HPDE6-E6E7 (cell line): ENCODE measurements around the gene UFSP1.

ENCODE experiments used
- DNase-seq: peaks from one replicate; pipeline ENCODE4 v3.0.0; 2011; ENCODE audit warnings: missing footprints; ENCODE audit errors: extremely low spot score

The UFSP1 gene

DNA sequence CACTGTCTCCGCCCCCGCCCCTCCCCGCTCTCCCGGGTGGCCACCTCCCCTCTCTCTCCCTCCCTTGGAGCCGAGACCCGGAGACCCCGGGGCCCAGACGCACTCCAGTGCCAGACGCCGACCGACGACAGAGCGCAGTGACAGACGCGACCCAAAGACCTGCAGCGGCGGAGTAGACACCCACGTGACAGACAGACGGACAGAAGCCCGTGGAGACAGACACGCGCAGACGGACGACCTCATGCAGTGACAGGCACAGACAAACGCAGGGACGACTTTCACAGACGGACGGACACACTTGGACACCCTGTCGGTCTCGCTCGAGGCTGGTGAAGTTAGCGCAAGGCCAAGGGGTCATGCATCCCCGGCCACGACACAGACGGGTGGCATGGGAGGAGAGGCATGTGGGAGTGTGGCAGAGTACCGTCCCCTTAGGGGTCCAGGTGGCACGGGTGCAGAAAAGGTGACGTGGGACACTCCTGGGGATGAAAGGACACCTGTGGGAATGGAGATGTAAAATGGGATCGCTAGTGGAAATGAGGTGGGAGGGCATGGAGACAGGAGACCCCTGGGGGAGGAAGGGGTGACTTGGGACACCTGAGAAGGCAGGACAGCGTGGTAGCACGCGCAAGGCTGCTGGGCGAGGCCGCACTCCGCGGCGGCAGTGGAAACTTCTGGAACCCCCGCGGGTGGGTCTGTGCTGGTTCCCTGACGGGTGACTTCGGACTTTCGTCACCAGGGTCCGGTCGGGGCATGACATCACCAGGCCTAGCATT, 6.6 kb upstream of the UFSP1 start:
- no peak for DNase-seq

- no peak for DNase-seq
Measured at GRCh38 chr7:100895701-100895955, 6.1 kb upstream of the UFSP1 start, which contains the start of gene ACHE. Gene ACHE (minus strand): TSS chr7:100895888. CDS start chr7:100894232, 1,656 bp downstream.

- DNase-seq, result no peak
Measured at GRCh38 chr7:100894860-100895700, 5.6 kb upstream of the UFSP1 start.

GRCh38 chr7:100893910-100894721, 4.6 kb upstream of the UFSP1 start:
- no peak for DNase-seq

GRCh38 chr7:100893318-100893895, 3.9 kb upstream of the UFSP1 start:
- DNase-seq, result no peak

GRCh38 chr7:100892364-100893317, 3.1 kb upstream of the UFSP1 start:
- no peak for DNase-seq

GRCh38 chr7:100891568-100892247, 2.2 kb upstream of the UFSP1 start:
- DNase-seq, result peak; percentile 77

DNA sequence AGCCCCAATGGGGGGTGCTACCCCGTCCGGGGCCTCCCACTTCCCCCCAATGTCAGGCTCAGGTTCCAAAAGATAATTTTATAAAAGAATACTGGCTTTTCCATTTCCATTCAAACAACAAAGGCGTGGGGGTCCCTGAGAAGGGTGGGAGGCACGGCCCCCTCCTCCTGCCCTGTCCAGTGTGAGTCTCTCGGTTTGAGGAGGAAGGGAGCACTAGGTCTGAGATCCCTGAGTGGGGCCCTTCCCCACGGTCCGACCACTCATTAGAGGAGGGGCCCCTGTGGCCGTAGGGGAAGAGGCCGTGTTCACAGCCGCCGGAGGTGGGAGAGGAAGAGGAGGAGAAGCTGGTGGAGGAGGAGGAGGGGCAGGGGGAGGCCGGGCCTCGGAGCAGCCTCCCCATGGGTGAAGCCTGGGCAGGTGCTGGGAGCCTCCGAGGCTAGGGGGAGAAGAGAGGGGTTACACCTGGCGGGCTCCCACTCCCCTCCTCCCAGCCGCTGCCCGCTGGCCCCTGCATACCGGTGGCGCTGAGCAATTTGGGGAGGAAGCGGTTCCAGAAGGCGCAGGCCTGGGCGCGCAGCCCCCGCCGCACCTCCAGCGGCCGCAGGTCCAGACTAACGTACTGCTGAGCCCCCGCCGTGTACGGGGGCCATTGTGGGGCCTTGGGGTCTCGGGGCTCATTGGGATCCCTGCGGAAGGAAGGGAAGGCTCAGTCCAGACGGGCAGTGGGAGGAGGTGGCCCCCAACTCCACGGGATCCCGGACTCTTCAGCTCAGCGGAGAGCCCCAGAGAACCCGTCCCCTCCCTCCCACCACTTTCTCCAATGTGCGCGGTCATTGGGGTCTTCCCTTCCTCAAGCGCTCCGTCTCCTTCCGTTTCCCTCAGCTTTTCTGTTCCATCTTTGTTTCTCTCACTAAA, 1.4 kb upstream of the UFSP1 start:
- DNase-seq, result no peak

- DNase-seq, result no peak
Measured at GRCh38 chr7:100888291-100888987, 1.1 kb downstream of the UFSP1 start.

GRCh38 chr7:100887516-100888290, 1.8 kb downstream of the UFSP1 start:
- no peak for DNase-seq

GRCh38 chr7:100886936-100887515, 2.5 kb downstream of the UFSP1 start:
- no peak for DNase-seq

DNA sequence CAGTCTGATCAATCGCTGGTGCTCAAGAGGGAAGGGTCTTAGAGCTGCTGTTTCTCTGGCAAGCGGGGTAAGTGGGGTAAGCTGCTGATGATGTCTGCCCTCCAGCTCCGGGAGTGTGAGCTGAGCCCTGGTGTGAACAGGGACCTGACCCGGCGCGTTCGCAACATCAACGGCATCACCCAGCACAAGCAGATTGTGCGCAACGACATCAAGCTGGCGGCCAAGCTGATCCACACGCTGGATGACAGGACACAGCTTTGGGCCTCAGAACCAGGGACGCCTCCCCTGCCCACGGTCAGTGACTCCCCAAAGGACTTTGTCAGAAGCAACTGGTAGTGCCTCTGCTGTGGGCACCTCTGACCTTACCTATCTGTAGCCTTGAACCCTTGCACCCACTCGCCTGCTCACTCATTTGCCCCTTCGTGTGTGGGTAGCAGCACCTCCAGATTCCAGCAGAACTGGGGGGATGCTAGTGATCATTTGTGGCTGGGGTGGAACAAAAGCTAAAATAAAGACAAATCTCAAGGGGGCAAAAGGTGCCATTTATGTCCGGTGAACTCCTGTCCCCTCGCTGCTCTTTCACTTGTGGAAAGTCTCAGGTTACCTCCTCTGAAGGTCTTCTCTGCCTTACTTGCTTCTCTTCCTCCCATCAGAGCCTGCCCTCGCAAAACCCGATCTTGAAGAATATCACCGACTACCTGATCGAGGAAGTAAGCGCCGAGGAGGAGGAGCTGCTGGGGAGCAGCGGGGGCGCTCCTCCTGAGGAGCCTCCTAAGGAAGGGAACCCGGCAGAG, 3.2 kb downstream of the UFSP1 start:
- DNase-seq, result no peak

GRCh38 chr7:100885440-100886141, 3.9 kb downstream of the UFSP1 start:
- no peak for DNase-seq

GRCh38 chr7:100884736-100885439, 4.6 kb downstream of the UFSP1 start:
- DNase-seq, result no peak
